Measurements from ENCODE around the gene NCBP3.

The NCBP3 gene

DNA sequence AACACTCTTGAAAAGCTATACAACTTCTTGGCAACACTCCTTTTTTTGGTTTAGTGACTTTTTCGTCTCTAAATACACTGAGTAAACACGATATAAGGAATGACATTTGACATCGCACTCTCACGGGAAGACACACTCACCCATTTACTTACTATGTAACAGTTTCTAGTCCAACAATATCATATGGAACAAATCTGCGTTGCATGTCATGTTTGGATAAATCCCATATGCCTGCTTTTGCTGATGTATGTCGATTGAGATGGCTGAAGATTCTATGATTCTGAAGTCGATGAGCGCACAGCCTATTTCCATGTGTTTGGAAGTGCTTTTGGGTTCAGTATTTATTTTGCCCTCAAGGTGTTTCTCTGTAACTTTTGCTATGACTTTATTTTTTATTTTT is 63.3 kb downstream of the NCBP3 start:
- DNase-seq: no peak

DNA sequence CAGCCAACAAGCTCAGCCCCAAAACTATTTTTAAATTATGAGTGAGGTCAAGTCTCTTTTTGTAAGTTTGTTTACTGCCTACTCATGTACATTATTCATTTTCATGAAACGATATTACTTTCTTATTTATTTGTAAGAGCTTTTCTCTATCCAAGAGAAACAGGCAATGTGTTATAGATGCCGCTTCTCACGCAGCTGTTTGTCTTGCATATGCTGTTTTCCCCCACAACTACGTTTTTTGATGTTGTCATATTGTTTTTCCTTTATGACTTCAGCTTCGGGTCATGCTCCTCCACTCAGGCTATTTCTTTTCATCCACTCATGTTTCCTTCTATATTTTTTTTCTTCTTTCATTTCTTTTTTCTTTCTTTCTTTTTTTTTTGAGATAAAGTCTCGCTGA is 65.1 kb downstream of the NCBP3 start:
- DNase-seq: no peak

DNA sequence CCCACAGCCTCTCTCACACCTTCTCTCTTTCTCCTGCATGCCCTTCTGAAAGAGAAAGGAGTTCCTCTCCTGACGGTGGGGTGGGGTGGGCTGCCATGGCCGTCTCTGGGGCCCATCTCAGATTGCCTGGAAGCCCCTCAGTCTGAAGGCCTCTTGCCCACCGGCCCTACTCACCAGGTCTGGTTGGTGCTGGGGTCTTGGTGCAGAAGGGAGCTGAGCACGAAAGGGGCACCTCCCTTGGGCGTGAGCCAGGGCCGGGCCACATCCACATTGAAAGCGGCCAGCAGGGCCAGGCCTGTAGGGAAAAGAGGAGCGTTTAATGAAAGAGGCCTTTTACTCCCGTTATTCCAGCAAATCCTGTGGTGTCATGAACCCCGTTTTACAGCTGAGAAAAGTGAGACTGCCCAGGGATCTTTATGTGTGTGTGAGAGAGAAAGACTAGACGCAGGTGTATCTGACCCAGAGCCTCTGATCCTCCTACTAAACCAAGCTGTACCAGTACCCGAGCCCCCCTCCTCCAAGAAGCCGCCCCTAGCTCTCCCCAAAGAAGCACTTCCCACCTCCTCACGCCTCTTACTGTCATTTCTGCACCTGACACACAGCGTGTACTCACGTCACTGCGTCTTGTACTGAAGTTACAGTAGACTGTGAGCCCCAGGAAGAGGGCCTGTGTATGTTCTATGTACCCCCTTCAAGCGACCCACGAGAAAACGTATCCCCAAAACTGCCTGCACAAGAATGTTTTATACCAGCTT is 68.5 kb downstream of the NCBP3 start:
- no peak for DNase-seq

DNA sequence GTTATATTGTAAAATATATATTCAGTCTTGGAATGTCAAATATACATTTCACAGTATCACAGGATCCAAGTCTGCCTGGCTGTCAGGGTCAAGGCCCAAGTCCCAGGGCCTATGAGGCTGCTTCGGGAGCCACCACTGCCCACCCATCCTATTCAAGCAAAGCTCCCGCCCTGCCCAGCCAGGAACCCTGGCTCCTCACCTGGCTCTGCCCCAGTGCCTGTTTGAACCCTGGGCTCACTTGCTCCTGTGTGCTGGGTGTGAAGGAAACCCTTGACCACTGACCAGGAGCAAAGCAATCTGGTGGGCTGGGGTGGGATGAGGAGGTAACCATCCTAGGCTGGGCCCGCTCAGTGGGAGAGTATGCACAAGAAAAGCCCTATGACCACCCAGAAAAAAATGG is 72.1 kb downstream of the NCBP3 start:
- no peak for DNase-seq

DNA sequence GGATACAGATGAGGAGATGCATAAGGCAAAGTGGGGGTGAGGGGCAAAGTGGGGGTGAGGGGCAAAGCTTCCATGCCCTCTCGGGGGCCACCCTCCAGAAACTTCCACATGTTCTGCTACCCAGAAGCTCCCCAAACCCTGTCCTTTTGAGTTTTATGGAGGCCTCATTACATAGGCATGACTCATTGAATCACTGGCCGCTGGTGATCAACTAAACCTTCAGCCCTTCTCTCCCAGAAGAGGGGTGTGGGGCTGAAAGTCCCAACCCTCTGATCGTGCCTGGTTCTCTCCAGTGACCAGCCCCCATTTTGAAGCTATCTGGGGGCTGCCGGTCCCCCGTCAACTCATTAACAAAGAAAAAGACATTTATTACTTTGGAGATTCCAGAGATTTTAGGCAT is 72.5 kb downstream of the NCBP3 start:
- DNase-seq: no peak

DNA sequence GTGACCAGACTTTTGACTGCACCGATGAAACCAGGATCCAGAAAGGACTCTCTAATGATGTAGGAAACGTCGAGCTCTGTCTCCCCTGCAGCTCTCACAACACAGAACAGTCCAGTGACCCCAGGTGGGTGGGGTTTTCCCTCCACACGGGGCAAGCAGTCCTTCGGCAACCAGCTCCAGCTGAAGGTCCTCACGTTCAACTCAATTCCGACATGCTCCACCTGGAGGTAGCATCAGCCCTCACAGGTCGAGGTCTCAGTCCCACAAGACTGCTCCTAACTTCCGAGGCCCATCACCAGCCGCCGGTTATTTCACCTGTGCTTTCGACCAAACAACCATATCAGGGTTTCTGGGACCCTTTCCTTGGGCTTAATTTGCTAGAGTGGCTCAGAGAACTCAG is 73.3 kb downstream of the NCBP3 start:
- DNase-seq: no peak

DNA sequence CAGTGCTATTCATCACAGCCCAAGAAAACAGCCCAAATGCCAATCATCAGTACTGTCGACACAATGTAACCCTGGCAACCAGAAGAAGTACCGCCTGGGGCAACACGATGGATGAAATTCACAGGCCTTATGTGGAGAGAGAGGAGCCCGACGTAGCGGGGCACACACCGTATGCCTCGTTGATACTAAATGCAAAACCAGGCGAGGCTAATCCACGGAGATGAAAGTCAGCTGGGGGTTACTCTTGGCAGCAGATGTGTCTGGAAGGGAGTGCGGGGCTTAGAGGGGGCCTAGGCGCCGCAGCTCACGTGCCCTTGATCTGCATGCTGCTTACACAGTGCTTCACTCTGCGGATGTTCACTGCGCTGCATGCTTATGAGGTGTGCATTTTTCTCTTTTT is 74.9 kb downstream of the NCBP3 start:
- no peak for DNase-seq

DNA sequence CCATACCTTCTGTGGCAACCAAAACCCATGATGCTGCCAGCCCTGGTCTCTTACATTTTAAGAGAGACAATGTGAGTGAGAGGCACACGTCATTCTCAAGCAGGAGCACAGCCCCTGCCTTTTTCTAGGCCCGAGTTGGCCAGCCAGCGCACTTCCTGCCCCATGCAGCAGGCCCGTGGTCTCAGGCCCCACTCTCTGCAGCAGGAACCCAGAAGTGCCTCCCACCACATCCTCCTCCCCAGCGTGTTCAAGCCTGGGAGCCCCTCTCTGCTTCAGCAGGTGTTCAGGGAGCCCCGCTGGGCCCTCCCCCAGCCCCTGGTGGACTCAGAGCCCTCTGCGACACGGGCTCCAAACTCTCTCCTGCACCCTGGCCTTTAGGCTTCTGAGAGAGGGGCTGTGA is 75.6 kb downstream of the NCBP3 start:
- DNase-seq: peak in 2 of 5 experiments; percentile 23 to 84

DNA sequence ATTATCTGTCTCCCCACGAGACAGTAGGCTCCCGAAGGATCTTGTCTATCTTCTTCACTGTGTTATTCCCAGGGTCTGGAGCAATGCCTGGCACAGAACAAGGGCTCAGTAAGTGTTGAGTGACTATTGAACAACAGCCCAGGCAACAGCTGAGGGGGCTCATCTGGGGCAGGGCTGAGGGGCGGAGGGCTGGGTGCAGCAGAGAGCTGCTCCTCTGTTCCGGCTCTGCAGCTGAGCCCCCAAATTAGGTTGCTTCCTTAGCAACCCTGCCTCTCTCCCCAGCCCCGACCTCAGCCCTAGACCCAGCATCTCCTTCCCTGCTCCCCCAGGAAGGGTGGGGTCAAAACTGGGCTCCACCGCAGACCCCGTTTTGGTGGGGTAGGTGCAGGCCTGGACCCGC is 77.3 kb downstream of the NCBP3 start:
- peak in 1 of 5 experiments; percentile 41 for DNase-seq

DNA sequence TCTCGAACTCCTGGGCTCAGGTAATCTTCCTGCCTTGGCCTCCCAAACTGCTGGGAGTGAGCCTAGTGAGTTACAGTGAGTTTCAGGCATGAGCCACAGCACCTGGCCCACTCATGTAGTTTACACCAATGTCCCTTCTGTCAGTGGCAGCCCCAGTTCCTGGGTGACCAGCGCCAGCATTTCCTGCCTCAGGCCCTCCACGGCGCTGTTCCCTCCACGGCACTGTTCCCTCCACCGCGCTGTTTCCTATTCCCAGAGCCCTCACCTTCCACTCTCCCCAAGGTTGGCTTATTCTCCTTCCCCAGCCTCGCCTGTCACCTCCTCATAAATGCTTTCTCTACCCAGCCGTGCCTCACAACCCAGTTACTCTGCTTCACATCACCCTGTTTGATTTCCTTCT is 77.7 kb downstream of the NCBP3 start:
- no peak for DNase-seq

DNA sequence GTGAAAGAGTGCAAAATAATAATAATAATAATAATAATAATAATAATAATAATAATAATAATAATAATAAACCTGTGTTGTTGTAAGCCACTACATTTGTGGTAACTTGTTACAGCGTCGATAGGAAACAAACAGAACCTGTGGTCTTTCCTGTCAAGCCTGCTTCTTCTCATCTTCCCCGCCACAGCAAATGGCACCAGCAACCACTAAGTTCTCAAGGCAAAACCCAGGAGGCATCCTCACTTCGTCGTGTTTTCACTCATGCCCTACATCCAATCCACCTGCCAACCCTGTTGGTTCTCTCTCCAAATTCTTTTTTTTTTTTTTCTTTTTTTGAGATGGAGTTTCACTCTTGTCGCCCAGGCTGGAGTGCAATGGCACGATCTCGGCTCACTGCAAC is 79.3 kb downstream of the NCBP3 start:
- peak in 2 of 5 experiments; percentile 43 to 77 for DNase-seq

DNA sequence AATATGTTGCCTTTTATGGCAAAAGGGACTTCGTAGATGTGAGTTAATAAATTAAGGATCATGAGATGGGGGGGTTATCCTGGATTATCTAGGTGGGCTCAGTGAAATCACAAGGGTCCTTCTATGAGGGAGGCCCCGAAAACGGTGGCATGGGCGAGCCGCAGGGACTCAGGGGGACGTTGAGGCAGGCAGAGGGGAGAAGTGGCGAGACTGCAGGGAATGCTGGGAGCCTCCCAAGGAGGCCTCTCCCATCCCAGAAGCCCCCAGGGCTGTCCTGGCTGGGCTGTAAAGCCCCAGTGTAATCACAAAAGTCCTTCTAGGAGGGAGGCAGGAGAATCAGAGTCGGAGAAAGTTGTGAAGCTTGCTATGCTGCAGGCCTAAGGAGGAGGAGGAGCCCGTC is 80.1 kb downstream of the NCBP3 start:
- no peak for DNase-seq

DNA sequence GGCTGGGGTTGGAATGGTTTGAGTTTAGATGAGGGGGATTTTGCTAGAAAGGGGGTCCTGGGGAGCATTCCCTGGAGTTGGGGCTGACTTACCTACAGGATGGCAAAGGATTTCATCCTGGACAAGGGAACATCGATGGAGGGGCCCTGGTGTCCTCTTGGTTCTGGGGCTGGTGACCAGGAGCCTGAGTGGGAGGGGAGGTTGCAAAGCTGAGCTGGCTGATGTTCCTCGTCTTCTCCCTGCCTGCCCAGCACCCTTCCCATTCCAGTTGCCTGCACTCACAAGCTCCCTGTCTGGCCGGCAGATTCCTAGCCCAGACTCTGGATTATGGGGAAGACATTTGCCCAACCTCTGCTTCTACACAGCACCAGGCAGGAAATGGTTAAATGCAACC is 82.3 kb downstream of the NCBP3 start:
- no peak for DNase-seq

DNA sequence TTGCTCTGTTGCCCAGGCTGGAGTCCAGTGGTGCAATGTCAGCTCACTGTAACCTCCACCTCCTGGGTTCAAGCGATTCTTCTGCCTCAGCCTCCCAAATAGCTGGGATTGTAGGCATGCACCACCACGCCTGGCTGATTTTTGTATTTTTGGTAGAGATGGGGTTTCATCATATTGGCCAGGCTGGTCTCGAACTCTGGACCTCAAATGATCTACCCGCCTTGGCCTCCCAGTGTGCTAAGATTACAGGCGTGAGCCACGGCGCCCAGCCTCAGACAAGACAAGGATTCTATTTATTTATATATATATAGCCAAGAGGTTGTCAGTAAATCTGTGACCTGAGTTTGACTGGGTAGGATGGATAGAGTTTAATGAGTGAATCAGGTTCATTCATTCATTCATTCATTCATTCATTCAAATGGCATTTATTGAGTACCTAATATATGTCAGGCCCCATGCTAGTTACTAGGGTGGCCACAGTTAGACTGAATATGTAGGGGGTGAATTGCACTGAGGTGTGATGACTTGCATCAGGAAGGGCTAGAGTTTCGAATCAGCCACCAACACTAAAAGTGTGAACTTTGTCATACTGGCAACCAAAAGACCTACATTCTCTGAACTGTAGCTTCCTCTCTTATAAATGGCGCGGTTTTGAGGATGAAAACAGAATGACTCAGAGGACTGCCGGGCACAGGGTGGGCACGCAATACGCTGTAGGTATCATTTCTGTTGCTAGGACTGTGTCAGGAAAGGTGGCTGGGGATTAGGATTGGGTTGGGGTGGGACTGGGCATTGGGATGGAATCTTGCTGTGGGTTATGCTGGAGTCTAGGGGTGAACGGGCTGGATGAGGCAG is 82.9 kb downstream of the NCBP3 start:
- peak in 2 of 5 experiments; percentile 78 to 89 for DNase-seq

DNA sequence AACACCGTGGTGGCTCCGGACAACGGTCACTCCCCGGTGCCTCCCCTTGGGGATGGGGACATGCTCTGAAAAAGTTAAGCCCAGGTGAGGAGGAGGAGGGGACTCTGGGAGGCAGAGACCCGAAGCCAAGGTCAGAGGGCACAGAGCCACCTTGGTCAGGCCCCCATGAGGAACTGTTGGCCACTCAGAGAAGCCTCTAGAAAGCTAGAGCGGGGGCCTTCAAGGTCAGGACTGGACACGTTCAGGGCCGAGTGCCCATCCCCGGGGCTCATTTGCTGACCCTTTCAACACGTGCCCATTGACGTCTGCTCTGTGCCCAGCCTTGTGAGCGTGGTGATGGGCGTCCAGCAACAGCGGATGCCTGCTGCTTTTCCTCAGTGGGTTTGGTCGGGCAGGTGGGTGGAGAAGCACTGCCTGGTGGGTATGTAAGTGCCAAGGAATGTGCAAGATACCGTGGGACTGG is 84.1 kb downstream of the NCBP3 start:
- no peak for DNase-seq

DNA sequence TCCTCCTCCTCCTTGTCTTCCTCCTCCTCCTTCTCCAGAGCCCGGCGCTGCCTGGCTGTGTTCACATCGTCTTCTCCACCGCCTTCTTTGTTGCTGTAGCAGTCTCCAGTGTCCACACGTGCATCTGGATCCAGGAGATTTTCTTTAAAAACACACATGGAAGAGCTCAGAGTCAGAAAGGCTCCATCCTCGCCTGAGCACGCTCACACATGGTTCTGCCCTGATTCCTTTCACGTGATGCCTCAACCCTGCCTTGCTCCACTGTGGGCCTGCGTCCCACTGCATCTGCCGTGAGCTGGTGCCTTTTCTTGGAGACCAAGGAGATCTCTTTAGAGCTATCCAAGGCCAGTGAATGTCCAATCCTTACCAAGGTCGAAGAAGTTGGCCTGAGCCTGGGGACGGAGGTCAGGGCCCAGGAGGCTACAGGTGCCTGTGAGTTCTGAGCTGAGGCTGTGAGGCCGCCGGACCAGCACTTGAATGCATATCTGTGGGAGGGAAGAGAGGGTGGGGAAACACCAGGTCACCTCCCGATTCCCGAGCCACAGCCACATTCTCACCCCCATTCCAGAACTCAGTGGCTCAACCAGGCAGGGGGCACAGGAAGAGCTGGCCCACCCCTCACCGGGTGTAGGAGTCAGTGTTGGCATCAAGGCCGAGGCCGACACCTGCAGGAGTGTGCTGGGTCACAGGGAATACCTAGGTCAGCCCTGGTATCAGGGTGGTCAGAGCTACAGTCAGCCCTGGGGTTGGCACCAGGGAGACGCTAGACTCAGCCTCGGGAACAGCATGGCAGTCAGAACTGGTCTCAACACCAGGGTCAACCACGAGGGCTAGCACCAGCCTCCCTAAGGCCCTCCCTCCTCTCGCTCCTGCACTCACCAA is 84.8 kb downstream of the NCBP3 start:
- DNase-seq: no peak

DNA sequence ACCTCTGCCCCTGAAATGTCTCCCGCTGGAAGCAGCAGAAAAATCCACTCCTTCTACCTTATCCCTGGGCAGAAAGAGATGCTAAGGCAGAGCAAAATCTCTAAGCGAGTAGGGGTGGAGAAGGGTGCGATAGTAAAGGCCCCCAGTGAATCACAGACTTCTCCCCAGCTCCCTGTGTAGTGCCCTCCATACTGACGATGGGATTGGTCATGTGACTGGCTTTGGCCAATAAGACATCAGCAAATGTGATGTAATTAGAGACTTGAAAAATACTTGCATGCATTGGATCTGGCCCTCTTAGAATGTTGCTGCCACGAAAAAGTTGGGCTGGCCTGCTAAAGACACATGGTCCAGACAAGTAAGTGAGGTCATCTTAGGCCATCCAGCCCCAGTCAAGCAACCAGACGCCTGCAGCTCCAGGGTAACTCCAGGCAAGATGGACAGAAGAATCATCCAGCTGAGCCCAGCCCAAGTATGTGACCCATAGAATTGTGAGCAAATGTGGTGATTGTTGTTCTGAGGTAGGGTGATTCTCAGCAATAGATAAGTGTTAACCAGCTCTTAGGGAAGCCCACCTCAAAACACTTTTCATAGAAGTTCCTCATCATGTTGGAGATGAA is 86.3 kb downstream of the NCBP3 start:
- no peak for DNase-seq

DNA sequence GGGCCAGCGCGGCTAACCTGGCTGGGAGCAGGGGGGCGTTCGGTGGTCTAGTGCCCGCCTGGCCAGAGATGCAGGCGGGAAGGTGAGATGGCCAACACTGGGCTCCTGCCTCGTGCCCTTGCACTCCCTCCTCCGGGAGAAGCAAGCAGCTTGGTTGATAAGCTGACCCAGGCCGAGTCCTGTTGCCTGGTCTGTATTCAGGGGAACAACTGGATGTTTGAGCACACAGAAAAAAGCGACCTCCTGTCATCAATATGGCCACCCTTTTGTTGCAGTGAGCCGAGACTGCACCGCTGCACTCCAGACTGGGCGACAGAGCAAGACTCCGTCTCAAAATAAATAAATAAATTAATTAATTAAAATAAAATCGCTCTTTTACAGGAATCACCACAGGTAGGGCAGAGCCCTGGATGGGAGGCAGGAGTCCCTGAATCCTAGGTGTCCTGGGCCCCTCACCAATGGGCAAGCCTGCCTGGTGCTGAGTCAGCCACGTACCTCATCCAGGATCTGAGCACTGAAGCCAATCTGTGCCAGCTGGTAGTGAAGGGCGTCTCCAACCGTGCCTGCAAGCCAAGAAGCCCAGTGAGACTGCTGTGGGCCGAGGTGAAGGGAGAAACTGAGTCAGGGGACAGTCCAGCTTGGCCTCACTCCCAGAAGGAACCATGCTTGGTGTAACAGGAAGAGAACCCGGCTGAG is 90.6 kb downstream of the NCBP3 start:
- no peak for DNase-seq

DNA sequence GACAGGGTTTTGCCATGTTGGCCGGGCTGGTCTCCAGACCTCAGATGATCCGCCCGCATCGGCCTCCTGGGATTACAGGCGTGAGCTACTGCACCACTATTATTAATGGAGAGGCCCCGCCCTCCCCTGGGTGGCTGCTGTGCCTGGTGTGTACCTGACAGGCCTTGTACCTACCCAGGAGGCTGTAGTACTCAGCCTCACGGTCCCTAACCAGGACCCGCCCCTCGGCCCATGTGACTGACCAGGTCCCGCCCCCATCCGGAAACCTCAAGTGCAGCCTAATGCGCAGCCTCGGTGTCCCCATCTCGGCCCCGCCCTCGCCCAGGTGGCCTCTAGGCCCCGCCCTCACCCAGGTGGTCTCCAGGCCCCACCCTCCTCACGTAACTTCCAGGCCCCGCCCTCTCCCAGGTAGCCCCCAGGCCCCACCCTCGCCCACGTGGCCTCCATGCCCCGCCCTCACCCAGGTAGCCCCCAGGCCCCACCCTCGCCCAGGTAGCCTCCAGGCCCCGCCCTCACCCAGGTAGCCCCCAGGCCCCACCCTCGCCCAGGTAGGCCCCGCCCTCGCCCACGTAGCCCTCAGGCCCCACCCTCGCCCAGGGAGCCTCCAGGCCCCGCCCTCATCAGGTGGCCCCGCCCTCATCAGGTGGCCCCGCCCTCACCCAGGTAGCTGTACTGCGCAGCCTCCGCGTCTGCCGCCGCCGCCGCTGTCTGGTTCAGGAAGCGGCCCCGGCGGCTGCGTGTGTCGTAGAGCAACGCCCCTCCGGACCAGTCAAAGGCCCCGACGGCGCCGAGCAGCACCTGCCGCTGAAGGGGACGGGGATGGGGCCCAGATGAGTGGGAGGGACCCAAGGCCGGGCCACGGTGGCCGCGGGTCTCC is 91.3 kb downstream of the NCBP3 start:
- DNase-seq: peak; percentile 49 to 82 (median 78)

DNA sequence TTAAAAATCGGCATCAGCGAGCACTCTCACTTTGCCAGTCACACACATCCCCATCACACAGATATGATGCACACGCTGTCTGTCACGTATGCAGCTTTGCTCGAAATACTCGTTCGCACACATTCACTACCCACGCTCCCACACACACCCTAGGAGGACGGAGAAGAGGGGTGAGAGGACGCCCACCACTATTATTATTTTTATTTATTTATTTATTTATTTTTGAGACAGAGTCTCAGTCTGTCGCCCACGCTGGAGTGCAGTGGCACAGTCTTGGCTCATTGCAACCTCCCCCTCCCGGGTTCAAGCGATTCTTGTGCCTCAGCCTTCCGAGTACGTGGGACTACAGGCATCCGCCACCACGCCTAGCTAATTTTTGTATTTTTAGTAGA is 92.0 kb downstream of the NCBP3 start:
- no peak for DNase-seq

DNA sequence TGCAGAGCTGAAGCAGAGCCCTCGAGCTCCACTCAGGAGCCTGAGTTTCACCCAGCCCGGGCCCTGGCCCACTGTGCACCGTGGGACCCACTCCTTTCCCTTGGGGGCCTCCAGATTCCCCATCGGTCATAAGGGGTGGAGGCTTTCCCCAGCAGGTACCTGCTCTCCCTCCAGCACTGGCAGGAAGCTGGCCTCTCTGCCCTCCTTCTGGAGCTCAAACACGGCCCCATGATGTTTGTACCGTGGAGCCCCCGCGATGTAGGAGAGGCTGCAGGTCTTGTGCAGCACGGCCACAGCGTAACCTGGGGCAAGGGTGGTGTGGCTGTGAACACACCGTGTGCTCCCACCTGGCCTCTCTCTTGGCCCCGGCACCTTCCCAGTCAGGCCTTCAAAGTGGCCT is 92.4 kb downstream of the NCBP3 start:
- no peak for DNase-seq

Measured in T-helper 2 cell (primary cell).